CD4-positive, CD25-positive, alpha-beta regulatory T cell (primary cell): Measurements from ENCODE around the gene FAM89B. TPM values are rescaled to one million over a fixed set of nuclear protein-coding genes. Genes with fewer than 3 reads are reported as not detected.

Source experiments
- ATAC-seq, 2 donors: fragments of 150-1000 bp; cut with Tn5 transposase; one replicate each; pipeline ENCODE4 v1.10.0; 2021; ENCODE audit warnings: low read depth in 2 of 2, moderate number of reproducible peaks in 2 of 2, moderate library complexity in 1 of 2
- DNase-seq, 3 donors: peaks; one replicate each; pipeline versions ENCODE4 v3.0.0 to v3.0.0-alpha.2; 2012 to 2022; ENCODE audit warnings: mixed read lengths in 1 of 3
- H3K27ac ChIP-seq: one replicate; pipeline ENCODE4 v1.7.0; 2013; ENCODE audit warnings: mild to moderate bottlenecking, low read length; ENCODE audit not compliant: insufficient read depth, poor library complexity, severe bottlenecking
- H3K27me3 ChIP-seq: one replicate; pipeline ENCODE4 v1.7.0; 2013; ENCODE audit warnings: low read length; ENCODE audit not compliant: control insufficient read depth, insufficient read depth
- H3K36me3 ChIP-seq: one replicate; pipeline ENCODE4 v1.7.0; 2013; ENCODE audit warnings: mild to moderate bottlenecking, low read length, moderate library complexity; ENCODE audit not compliant: control insufficient read depth, insufficient read depth
- H3K4me1 ChIP-seq: 2 replicates; pipeline ENCODE4 v1.7.0; 2013; ENCODE audit warnings: mild to moderate bottlenecking, low read length; ENCODE audit not compliant: insufficient read depth, control insufficient read depth, poor library complexity, severe bottlenecking
- H3K4me3 ChIP-seq: one replicate; pipeline ENCODE4 v1.7.0; 2013; ENCODE audit warnings: low read depth, mild to moderate bottlenecking, low read length, moderate library complexity
- H3K9me3 ChIP-seq, 2 experiments: 1 replicate in 1 of 2; 2 replicates in 1 of 2; pipeline ENCODE4 v1.7.0; 2013; ENCODE audit warnings: low read length in 2 of 2, mild to moderate bottlenecking in 1 of 2, moderate library complexity in 1 of 2; ENCODE audit not compliant: control insufficient read depth in 2 of 2
- H3K27ac Mint-ChIP-seq, 3 donors: one replicate each; pipeline ENCODE4 v1.8.0; 2020 to 2022; ENCODE audit warnings: mild to moderate bottlenecking in 3 of 3, mixed read lengths in 3 of 3, moderate library complexity in 2 of 3
- H3K27me3 Mint-ChIP-seq: one replicate; pipeline ENCODE4 v1.8.0; 2022; ENCODE audit warnings: mild to moderate bottlenecking, mixed read lengths
- H3K36me3 Mint-ChIP-seq: one replicate; pipeline ENCODE4 v1.8.0; 2020; ENCODE audit warnings: mixed read lengths
- H3K4me1 Mint-ChIP-seq, 4 donors: one replicate each; pipeline ENCODE4 v1.8.0; 2020 to 2022; ENCODE audit warnings: mixed read lengths in 4 of 4, mild to moderate bottlenecking in 1 of 4
- H3K4me3 Mint-ChIP-seq, 4 donors: one replicate each; pipeline ENCODE4 v1.8.0; 2020 to 2022; ENCODE audit warnings: mild to moderate bottlenecking in 4 of 4, mixed read lengths in 4 of 4, moderate library complexity in 3 of 4
- H3K9me3 Mint-ChIP-seq, 7 donors: one replicate each; pipeline ENCODE4 v1.8.0; 2020 to 2022; ENCODE audit warnings: mixed read lengths in 7 of 7, mild to moderate bottlenecking in 3 of 7, moderate library complexity in 2 of 7
- polyA plus RNA-seq, 4 donors: library from polyadenylated mRNA; unstranded; fragments of 300-500 nt; fragmentation: Illumina TruSeq; gene quantifications; one replicate each; pipeline ENCODE4 v1.2.3, GENCODE V29; 2021
- total RNA-seq: library from RNA; stranded (reverse); gene quantifications from one replicate; pipeline ENCODE4 v1.2.3, GENCODE V29; 2022

The FAM89B gene
- total and polyA plus RNA-seq, 5 donors from 2014 or later = 49.4 to 158 (median 100) TPM

GRCh38 chr11:65537296-65537597, 35.1 kb upstream of the FAM89B start:
- Histone ChIP-seq H3K4me1 (peaks cover 18% of the 10 kb centered on the region), H3K36me3 (peaks cover 22% of the 10 kb centered on the region), H3K9me3 (no peaks in the 10 kb centered on the region), H3K27ac (no peak overlapping the region), H3K27me3 (no peaks in the 10 kb centered on the region), H3K4me3 (no peak overlapping the region)
- ATAC-seq (no peak), DNase-seq (no peak)
- Mint-ChIP-seq H3K36me3 (no peaks in the 10 kb centered on the region), H3K27me3 (no peaks in the 10 kb centered on the region), H3K4me1 (peaks cover 0 to 23% (median 8%) of the 10 kb centered on the region in 4 donors), H3K9me3 (no peaks in the 10 kb centered on the region), H3K4me3 (peak overlapping the region in 3 of 4 donors; percentile 51 to 70 (median 69)), H3K27ac (no peak overlapping the region)

- Mint-ChIP-seq H3K36me3 (no peaks in the 10 kb centered on the region), H3K4me3 (peak overlapping the region in 3 of 4 donors; percentile 44 to 70 (median 69)), H3K4me1 (peaks cover 0 to 26% (median 9%) of the 10 kb centered on the region in 4 donors), H3K9me3 (no peaks in the 10 kb centered on the region), H3K27me3 (no peaks in the 10 kb centered on the region), H3K27ac (no peak overlapping the region)
- ATAC-seq = no peak
- H3K4me3 ChIP-seq = no peak overlapping the region
- H3K36me3 ChIP-seq = peaks cover 17% of the 10 kb centered on the region
- no peaks in the 10 kb centered on the region for H3K9me3 ChIP-seq
- H3K4me1 ChIP-seq = peaks cover 18% of the 10 kb centered on the region
- DNase-seq = no peak
- no peaks in the 10 kb centered on the region for H3K27me3 ChIP-seq
- H3K27ac ChIP-seq = no peak overlapping the region
These were observed 34.6 kb upstream of the FAM89B start for GRCh38 chr11:65537620-65538231.

- Histone ChIP-seq H3K9me3 (no peaks in the 10 kb centered on the region), H3K4me1 (peaks cover 18% of the 10 kb centered on the region), H3K36me3 (peaks cover 12% of the 10 kb centered on the region), H3K4me3 (no peak overlapping the region), H3K27ac (no peak overlapping the region), H3K27me3 (no peaks in the 10 kb centered on the region)
- ATAC-seq (no peak), DNase-seq (no peak)
- H3K36me3 Mint-ChIP-seq = no peaks in the 10 kb centered on the region
- H3K27me3 Mint-ChIP-seq = no peaks in the 10 kb centered on the region
- H3K27ac Mint-ChIP-seq = peak overlapping the region in 1 of 3 donors; percentile 48
- no peaks in the 10 kb centered on the region for H3K9me3 Mint-ChIP-seq
- H3K4me1 Mint-ChIP-seq = peaks cover 0 to 29% (median 9%) of the 10 kb centered on the region in 4 donors
- peak overlapping the region in 2 of 4 donors; percentile 75 to 87 for H3K4me3 Mint-ChIP-seq
These were observed 34.0 kb upstream of the FAM89B start for GRCh38 chr11:65538232-65538914.

- Histone ChIP-seq H3K27me3 (no peaks in the 10 kb centered on the region), H3K4me3 (no peak overlapping the region), H3K27ac (peak overlapping the region; percentile 74), H3K36me3 (peaks cover 10% of the 10 kb centered on the region), H3K4me1 (peaks cover 18% of the 10 kb centered on the region), H3K9me3 (no peaks in the 10 kb centered on the region)
- H3K36me3 Mint-ChIP-seq = no peaks in the 10 kb centered on the region
- no peaks in the 10 kb centered on the region for H3K9me3 Mint-ChIP-seq
- H3K4me3 Mint-ChIP-seq = peak overlapping the region in 1 of 4 donors; percentile 75
- no peak for DNase-seq
- no peaks in the 10 kb centered on the region for H3K27me3 Mint-ChIP-seq
- H3K4me1 Mint-ChIP-seq = peaks cover 0 to 34% (median 11%) of the 10 kb centered on the region in 4 donors
- no peak for ATAC-seq
- no peak overlapping the region for H3K27ac Mint-ChIP-seq
These were observed 33.2 kb upstream of the FAM89B start for GRCh38 chr11:65538915-65539743.

GRCh38 chr11:65539744-65540289, 32.5 kb upstream of the FAM89B start:
- peak in 2 of 3 donors; percentile 26 to 83 for DNase-seq
- peak overlapping the region; percentile 86 to 93 (median 90) for H3K4me3 Mint-ChIP-seq

DNA sequence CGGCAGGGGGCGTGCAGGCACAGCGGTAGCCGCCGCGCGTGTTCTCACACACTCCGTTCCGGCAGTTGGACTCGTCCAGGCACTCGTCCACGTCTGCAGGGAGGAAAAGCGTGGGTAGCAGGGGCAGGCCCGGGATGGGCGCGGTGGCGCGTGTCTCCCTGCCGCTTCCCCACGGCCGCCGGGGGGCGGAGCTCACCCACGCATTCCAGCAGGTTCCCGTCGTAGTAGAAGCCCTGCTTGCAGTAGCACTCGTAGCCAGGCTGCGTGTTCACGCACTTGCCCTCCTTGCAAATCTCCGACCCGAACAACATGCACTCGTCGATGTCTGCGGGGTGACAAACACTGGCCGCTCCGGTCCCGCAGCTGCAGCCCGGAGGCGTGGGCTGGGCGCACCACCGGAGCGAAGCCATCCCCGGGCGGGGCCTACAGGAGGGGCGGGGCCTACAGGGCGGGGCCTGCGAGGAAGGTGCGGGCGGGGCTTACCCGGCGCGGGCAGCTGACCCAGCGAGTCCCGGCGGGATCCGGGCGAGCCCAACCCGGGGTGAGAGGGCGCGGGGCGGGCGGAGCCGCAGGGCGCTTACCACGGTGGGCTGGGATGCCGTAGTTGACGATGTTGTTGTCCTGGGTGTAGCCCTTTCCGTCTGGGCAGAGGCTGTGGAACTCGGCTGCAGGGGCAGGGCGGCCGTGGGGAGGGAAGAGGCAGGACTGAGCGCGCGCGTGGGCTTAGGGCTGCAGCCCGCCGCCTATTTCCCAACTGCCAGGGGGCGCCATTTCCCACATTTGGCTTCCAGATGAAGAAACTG, 31.8 kb upstream of the FAM89B start:
- Mint-ChIP-seq H3K27me3 (no peaks in the 10 kb centered on the region), H3K4me1 (peaks cover 0 to 46% (median 18%) of the 10 kb centered on the region in 4 donors), H3K36me3 (no peaks in the 10 kb centered on the region), H3K4me3 (peak overlapping the region; percentile 86 to 93 (median 90)), H3K9me3 (no peaks in the 10 kb centered on the region), H3K27ac (peak overlapping the region; percentile 73 to 76 (median 73))
- Histone ChIP-seq H3K4me3 (peak overlapping the region; percentile 77), H3K27ac (peak overlapping the region; percentile 74), H3K27me3 (no peaks in the 10 kb centered on the region), H3K36me3 (peaks cover 10% of the 10 kb centered on the region), H3K9me3 (no peaks in the 10 kb centered on the region), H3K4me1 (peaks cover 18% of the 10 kb centered on the region)
- peak; percentile 82 to 84 for ATAC-seq
- peak; percentile 80 to 92 (median 89) for DNase-seq

More at GRCh38 chr11:65539744-65540289, 32.5 kb upstream of the FAM89B start:
- Mint-ChIP-seq H3K9me3 (no peaks in the 10 kb centered on the region), H3K4me1 (peaks cover 0 to 40% (median 13%) of the 10 kb centered on the region in 4 donors), H3K27me3 (no peaks in the 10 kb centered on the region), H3K36me3 (no peaks in the 10 kb centered on the region), H3K27ac (peak overlapping the region in 1 of 3 donors; percentile 76)
- H3K9me3 ChIP-seq = no peaks in the 10 kb centered on the region
- peaks cover 10% of the 10 kb centered on the region for H3K36me3 ChIP-seq
- H3K27ac ChIP-seq = peak overlapping the region; percentile 74
- peak overlapping the region; percentile 77 for H3K4me3 ChIP-seq
- no peaks in the 10 kb centered on the region for H3K27me3 ChIP-seq
- ATAC-seq = peak; percentile 72 to 74
- H3K4me1 ChIP-seq = peaks cover 18% of the 10 kb centered on the region
